ENCODE data around the gene SYNGR3.
A peak's percentile ranks its signal among the peaks of the same experiment; 100 is the strongest.
"Not testable (repeated sequence)": the region's sequence is repeated elsewhere in the genome, so short reads cannot be mapped to it uniquely, and the experiment has no call there.

Gene SYNGR3

DNA sequence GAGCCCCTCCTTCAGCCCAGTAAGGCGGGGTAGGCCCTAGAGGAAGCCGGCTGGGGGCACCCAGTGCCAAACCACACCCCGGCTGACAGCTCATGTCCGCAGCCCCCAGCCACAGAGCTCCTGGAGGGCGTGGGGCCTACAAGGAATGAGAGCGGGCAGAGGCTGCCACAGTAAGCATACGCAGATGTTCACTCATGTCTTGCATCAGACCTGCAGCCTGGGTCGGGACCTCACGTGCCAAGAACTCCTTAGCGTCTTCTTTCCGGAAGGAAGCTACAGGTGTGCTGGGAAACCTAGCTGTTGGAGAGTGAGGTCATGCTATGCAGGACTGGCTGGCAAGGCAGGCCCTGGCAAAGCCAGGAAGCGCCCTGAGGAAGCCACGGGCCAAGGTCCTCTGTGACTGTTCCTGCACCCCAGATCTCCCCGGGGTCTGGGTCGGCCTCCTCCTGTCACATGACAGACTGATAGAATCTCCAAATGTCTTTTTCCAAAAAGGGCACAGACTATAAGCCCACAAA, 18.3 kb downstream of the SYNGR3 start:
- no peak for DNase-seq (ENCODE audit: low read depth in 2 of 2)

- no peak for DNase-seq (ENCODE audit: low read depth in 2 of 2)
Observed at GRCh38 chr16:2008631-2009163, 18.9 kb downstream of the SYNGR3 start.

DNA sequence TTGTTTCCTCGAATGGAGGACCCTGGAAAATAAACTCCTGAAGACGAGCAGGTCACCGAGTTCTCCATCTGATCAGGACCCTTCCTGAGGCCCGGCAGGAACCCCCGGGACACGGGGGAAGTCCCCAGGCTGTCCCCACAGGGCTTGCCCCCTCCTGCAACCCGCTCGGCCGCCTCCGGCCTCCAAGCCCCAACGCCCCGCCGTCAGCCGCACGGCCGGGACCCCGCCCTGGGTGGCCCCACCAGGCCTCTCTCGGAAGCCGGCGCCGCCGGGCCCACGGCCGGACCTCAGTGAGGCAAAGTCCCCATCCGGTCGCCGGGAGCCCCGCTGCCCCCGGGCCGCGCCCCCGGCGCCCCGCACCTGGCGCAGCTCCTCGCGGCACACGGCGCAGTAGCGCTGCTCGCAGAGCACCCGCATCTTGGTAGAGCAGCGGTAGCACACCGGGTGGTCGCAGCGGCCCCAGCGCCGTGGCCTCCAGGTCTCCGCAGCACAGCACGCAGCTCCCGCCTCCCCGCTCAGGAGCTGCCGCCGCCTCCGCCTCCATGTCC, 19.5 kb downstream of the SYNGR3 start:
- no peak for DNase-seq (ENCODE audit: low read depth in 2 of 2)

GRCh38 chr16:2009791-2010510, 20.2 kb downstream of the SYNGR3 start, which contains the start of gene ZNF598:
Gene ZNF598, minus strand, starts transcription at chr16:2009821.
- DNase-seq (ENCODE audit: low read depth in 2 of 2), result peak; percentile 66 to 69

DNA sequence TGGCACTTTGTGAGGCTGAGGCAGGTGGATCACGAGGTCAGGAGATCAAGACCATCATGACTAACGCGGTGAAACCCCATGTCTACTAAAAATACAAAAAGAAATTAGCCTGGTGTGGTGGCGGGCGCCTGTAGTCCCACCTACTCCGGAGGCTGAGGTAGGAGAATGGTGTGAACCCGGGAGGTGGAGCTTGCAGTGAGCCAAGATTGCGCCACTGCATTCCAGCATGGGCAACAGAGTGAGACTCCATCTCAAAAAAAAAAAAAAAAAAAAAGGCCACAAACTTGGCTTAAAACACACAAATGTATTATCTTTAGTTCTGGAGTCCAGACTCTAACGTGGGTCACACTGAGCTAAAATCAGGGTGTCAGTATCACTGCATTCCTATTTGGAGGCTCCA, 22.0 kb downstream of the SYNGR3 start:
- DNase-seq (ENCODE audit: low read depth in 2 of 2), result not testable (repeated sequence)

DNA sequence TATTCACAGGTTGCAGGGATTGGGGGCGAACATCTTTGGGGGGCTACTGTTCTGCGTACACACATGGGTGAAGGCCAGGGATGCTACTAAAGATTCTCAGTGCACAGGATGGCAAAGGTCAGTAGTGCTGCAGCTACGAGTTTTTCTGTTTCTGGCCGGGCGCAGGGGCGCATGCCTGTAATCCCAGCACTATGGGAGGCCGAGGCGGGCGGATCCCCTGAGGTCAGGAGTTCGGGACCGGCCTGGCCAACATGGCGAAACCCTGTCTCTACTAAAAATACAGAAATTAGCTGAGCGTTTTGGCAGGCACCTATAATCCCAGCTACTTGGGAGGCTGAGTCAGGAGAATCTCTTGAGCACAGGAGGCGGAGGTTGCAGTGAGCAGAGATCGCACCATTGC, 23.8 kb downstream of the SYNGR3 start:
- DNase-seq (ENCODE audit: low read depth in 2 of 2), result no peak

DNA sequence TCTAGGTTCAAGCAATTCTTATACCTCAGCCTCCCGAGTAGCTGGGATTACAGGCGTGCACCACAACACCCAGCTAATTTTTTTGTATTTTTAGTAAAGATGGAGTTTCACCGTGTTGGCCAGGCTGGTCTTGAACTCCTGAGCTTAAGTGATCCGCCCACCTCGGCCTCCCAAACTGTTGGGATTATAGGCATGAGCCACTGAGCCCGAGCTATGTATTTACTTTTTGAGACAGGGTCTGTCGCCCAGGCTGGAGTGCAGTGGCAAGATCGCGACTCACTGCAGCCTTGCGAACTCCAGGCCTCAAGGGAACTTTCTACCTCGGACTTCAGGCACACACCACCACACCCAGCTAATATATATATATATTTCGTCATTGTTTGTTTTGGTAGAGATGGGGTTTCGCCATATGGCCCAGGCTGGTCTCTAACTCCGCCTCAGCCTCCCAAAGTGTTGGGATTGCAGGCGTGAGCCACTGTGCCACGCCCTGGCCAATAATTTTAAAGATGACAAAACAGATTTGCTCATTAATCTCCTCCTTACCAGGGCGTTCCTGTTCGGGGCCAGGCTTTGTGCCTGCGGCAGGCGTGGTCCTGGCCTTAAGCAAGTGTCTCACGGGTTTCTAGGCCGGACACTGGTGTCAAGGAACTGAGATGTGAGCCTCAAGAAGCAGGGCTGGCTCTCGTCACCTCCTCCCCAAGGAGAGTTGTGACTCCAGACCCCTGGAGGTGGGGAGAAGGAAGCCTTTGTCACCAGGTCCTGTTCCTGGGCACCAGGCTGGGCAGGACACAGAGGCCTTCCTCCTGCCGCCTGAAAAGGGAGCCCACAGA, 25.6 kb downstream of the SYNGR3 start:
- no peak for DNase-seq (ENCODE audit: low read depth in 2 of 2)

GRCh38 chr16:2015947-2016208, 26.1 kb downstream of the SYNGR3 start:
- DNase-seq (ENCODE audit: low read depth in 2 of 2), result no peak

- DNase-seq (ENCODE audit: low read depth in 2 of 2), result no peak
Observed at GRCh38 chr16:2016407-2016922, 26.7 kb downstream of the SYNGR3 start.

DNA sequence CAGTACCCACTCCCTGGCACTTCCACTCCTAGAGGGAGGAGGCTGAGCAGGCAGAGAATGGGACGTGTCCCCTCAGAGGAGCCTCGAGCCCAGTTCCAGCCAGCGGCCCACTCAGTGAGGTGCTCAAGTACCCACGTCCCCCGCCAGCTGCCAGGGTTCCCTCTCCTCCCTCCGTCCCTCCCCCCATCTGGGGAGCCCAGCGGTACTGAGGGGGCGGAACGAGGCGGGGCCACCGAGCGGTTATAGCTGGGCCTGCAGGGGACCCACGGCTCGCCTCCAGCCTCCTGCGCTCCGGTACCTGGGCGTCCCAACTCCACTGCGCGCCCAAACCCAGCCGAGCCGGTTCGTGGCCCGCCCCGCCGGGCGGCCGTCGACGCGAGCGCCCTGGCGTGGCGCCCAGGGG, 29.7 kb downstream of the SYNGR3 start, which contains the start of gene NPW:
Gene NPW, plus strand, starts transcription at position 268 of the 403 bp plus-strand sequence.
- DNase-seq (ENCODE audit: low read depth in 2 of 2), result no peak

GRCh38 chr16:2019921-2020831, 30.4 kb downstream of the SYNGR3 start:
- DNase-seq (ENCODE audit: low read depth in 2 of 2), result no peak

- DNase-seq (ENCODE audit: low read depth in 2 of 2), result no peak
Observed at GRCh38 chr16:2022723-2023091, 32.9 kb downstream of the SYNGR3 start.

- peak; percentile 95 to 96 for DNase-seq (ENCODE audit: low read depth in 2 of 2)
Observed at GRCh38 chr16:2023092-2024031, 33.6 kb downstream of the SYNGR3 start.

DNA sequence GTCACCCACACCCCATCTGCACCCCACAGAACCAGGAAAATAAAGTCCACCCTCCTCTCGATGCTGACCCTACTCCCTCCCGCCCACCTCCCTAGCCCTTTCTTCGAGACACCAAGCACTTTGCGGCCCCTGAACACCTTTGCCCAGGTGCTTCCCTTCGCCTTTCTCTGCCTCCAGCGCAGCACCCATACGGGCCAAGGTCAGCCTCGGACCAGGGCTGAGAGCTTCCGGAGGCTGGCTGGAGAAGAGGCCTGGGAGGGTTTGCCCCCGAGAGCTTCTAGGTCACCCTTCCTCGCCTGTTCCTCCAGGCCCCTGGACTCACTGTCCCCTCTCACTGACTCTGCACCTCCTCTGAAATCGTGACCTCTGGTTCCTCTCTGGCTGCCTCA, 34.3 kb downstream of the SYNGR3 start:
- DNase-seq (ENCODE audit: low read depth in 2 of 2), result no peak

GRCh38 chr16:2025251-2025650, 35.5 kb downstream of the SYNGR3 start:
- no peak for DNase-seq (ENCODE audit: low read depth in 2 of 2)

GRCh38 chr16:2025878-2026460, 36.2 kb downstream of the SYNGR3 start:
- no peak for DNase-seq (ENCODE audit: low read depth in 2 of 2)

DNA sequence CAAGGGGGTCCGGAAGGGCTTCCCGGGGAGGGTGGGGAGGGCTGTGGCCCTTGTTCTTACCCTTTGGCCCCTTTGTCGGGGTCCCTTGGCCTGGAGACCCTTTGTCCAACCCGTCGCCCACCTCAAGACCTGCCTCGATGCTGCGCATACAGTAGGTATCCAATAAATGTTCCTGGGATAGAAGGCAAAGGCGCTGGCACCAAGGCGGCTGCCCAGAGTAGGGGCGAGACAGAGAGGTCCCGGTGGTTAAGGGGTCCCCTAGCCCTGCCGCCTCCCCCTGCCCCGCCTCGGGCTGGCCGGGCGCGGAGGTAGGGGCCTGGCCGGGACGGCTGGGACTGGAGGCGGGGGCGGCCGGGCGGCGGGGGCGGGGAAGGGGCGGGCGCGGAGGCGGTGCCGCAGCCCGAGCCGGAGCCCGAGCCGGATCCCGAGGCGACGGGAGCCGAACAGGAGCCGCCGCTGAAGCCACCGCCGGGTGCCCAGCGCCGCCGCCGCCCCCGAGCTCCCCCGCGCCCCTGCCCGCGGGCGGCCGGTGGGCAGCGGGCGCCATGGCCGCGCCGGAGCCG, 36.8 kb downstream of the SYNGR3 start, which contains the start of gene NHERF2:
Gene NHERF2, plus strand, starts transcription at position 442 of the 563 bp plus-strand sequence. Its CDS starts 104 bp downstream, at position 546.
- DNase-seq (ENCODE audit: low read depth in 2 of 2), result no peak

DNA sequence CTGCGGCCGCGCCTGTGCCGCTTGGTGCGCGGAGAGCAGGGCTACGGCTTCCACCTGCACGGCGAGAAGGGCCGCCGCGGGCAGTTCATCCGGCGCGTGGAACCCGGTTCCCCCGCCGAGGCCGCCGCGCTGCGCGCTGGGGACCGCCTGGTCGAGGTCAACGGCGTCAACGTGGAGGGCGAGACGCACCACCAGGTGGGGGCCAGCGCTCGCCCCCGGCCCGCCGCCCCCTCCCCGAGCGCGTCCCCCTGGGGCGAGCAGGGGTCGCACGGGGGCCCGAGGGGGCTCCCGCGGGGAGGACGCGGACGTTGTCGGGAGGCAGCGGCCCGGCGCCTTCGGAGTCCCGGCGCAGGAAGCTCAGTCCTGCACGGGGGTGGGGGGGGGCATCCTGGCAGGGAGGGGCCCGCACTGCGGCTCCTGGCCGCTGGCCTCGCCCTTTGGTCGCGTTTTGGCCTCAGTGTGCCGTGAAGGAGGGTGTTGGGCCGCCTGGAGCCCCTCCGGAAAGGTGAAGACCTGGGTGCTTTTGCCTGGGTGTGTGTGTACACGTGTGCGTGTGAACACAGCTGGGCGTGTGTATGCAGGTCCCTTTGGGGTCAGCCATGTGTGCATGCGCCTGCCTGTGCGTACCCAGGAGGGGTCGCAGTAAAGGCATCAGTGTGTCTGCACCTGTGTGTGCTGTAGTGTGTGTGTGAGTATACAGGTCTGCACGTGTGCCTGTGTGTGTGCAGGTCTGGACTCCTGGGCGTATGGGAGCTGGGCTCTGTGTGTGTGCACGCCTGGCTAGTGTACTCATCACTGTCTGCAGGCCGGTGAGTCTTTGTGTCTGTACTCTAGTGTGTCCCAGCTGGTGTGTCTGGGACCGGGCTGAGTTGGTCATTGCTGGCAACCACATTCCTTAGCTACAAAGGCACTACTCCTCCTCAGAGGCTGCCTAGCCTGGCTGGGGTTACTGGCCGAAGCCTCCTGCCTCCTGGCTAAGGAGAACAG, 37.5 kb downstream of the SYNGR3 start:
- DNase-seq (ENCODE audit: low read depth in 2 of 2), result no peak

Data from activated CD4-positive, alpha-beta T cell treated with anti-CD3 and anti-CD28 coated beads for 24 hours (primary cell).